Testis (tissue), 2 donors: ENCODE measurements around the gene DIDO1.

Source experiments
- POLR2A ChIP-seq: fragments of 450-650 bp; IDR thresholded peaks from one replicate; pipeline ENCODE4 v1.6.1; 2017; ENCODE audit warnings: antibody characterized with exemption, mild to moderate bottlenecking, moderate library complexity
- TF ChIP-seq, protein P1 (sequence below), 3 experiments: fragments of 450-650 bp in 2 of 3; fragments of 200-600 bp in 1 of 3; sonication (generic) in 1 of 3; IDR thresholded peaks; one replicate each; pipeline ENCODE4 v1.5.1; 2016 to 2019; ENCODE audit warnings: antibody characterized with exemption in 3 of 3, mild to moderate bottlenecking in 2 of 3, moderate library complexity in 1 of 3

DNA sequence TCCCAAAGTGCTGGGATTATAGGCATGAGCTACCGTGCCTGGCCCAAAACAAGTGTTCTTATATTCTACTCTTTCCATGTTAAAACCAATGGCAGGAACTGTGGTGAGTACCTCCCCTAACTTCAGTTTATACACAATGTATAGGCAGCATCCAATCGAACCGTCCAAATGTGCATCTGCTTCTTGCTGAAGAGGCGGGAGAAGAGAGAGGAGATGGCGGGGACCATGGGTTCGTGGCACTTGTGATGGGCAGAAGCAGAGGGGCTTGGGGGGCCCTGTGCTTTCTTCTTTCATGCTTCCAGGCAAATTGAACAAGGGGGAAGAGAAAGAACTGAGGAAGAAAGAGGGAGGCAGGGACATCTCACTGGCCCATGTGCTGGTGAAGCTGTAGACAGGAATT, 53.4 kb downstream of the DIDO1 start:
- TF ChIP-seq, protein P1, sequence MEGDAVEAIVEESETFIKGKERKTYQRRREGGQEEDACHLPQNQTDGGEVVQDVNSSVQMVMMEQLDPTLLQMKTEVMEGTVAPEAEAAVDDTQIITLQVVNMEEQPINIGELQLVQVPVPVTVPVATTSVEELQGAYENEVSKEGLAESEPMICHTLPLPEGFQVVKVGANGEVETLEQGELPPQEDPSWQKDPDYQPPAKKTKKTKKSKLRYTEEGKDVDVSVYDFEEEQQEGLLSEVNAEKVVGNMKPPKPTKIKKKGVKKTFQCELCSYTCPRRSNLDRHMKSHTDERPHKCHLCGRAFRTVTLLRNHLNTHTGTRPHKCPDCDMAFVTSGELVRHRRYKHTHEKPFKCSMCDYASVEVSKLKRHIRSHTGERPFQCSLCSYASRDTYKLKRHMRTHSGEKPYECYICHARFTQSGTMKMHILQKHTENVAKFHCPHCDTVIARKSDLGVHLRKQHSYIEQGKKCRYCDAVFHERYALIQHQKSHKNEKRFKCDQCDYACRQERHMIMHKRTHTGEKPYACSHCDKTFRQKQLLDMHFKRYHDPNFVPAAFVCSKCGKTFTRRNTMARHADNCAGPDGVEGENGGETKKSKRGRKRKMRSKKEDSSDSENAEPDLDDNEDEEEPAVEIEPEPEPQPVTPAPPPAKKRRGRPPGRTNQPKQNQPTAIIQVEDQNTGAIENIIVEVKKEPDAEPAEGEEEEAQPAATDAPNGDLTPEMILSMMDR (IDR thresholded peaks at IDR 0.05) = no peak
- no peak for TF ChIP-seq POLR2A
